Right ventricle myocardium superior (tissue), 1 donor: ENCODE measurements around the gene PLEKHA6. TPM values are rescaled to one million over a fixed set of nuclear protein-coding genes. Genes with fewer than 3 reads are reported as not detected.

Experiments
- ATAC-seq: fragments of 200-7000 bp; cut with Tn5 transposase; one replicate; pipeline ENCODE4 v1.9.1; 2020; ENCODE audit warnings: mild to moderate bottlenecking; ENCODE audit not compliant: poor library complexity
- DNase-seq: peaks from one replicate; pipeline ENCODE4 v3.0.0-alpha.2; 2020
- intact Hi-C: fragments of 100-400 bp; cut with DNase I; formaldehyde crosslinking; loops from one replicate; pipeline ENCODE4 v1.11.2; 2022
- total RNA-seq: library from RNA; stranded (reverse); fragmentation: NEBNext Ultra II Directional; extraction: Animal tissue kit (Norgen Biotek cat#: 25700); gene quantifications from one replicate; pipeline ENCODE4 v1.2.1, GENCODE V29; 2021
- donor health status: DM: no; HTN: yes; CAD: no; lungs with severe emphysema.

The PLEKHA6 gene
- total RNA-seq, 1 donor from 2014 or later, result 20.0 TPM

- ATAC-seq (no peak), DNase-seq (no peak)
- intact Hi-C loops, result no loop called here
Observed at GRCh38 chr1:204260601-204261197, 99.0 kb downstream of the PLEKHA6 start.

- ATAC-seq (no peak), DNase-seq (no peak)
- intact Hi-C loops, result loop anchor here (5.0 kb wide), 1 partner anchor 103 kb away; no protein-coding TSS in a partner anchor
Observed at GRCh38 chr1:204259782-204260181, 99.9 kb downstream of the PLEKHA6 start.

- DNase-seq (no peak), ATAC-seq (no peak)
- intact Hi-C loops, result loop anchor here (5.0 kb wide), 1 partner anchor 103 kb away; no protein-coding TSS in a partner anchor
Observed at GRCh38 chr1:204259196-204259595, 100.5 kb downstream of the PLEKHA6 start.

GRCh38 chr1:204258213-204259115 is 101.3 kb downstream of the PLEKHA6 start:
- DNase-seq (peak; percentile 74), ATAC-seq (peak; percentile 64)
- intact Hi-C loops, result loop anchor here (5.0 kb wide), 1 partner anchor 104 kb away; no protein-coding TSS in a partner anchor

GRCh38 chr1:204257446-204257845 is 102.3 kb downstream of the PLEKHA6 start:
- ATAC-seq, result no peak
- DNase-seq, result no peak
- intact Hi-C loops, result loop anchor here (5.0 kb wide), 1 partner anchor 105 kb away; no protein-coding TSS in a partner anchor

- intact Hi-C loops, result loop anchor here (5.0 kb wide), 1 partner anchor 106 kb away; no protein-coding TSS in a partner anchor
- DNase-seq (no peak), ATAC-seq (no peak)
Observed at GRCh38 chr1:204256531-204256930, 103.2 kb downstream of the PLEKHA6 start.

GRCh38 chr1:204255966-204256365 is 103.8 kb downstream of the PLEKHA6 start:
- no peak for DNase-seq
- ATAC-seq, result no peak
- intact Hi-C loops, result loop anchor here (5.0 kb wide), 1 partner anchor 106 kb away; no protein-coding TSS in a partner anchor

- no peak for DNase-seq
- no peak for ATAC-seq
- intact Hi-C loops, result loop anchor here (5.0 kb wide), 1 partner anchor 107 kb away; no protein-coding TSS in a partner anchor
Observed at GRCh38 chr1:204255225-204255624, 104.5 kb downstream of the PLEKHA6 start.

- peak; percentile 75 for DNase-seq
- intact Hi-C loops, result no loop called here
- peak; percentile 77 for ATAC-seq
Observed at GRCh38 chr1:204254031-204254661, 105.6 kb downstream of the PLEKHA6 start.

GRCh38 chr1:204251926-204252689 is 107.6 kb downstream of the PLEKHA6 start:
- intact Hi-C loops, result no loop called here
- no peak for DNase-seq
- ATAC-seq, result no peak

- ATAC-seq (no peak), DNase-seq (no peak)
- intact Hi-C loops, result no loop called here
Observed at GRCh38 chr1:204251286-204251685, 108.4 kb downstream of the PLEKHA6 start.

GRCh38 chr1:204250428-204251030 is 109.2 kb downstream of the PLEKHA6 start:
- peak; percentile 42 for ATAC-seq

GRCh38 chr1:204249736-204250427 is 109.8 kb downstream of the PLEKHA6 start:
- intact Hi-C loops, result no loop called here
- DNase-seq (no peak), ATAC-seq (no peak)

More at GRCh38 chr1:204250428-204251030, 109.2 kb downstream of the PLEKHA6 start:
- intact Hi-C loops, result no loop called here
- DNase-seq, result peak; percentile 61

- no peak for DNase-seq
- intact Hi-C loops, result no loop called here
- ATAC-seq, result no peak
Observed at GRCh38 chr1:204248954-204249353, 110.8 kb downstream of the PLEKHA6 start.

- ATAC-seq, result no peak
- intact Hi-C loops, result no loop called here
- no peak for DNase-seq
Observed at GRCh38 chr1:204246876-204247275, 112.9 kb downstream of the PLEKHA6 start.

GRCh38 chr1:204242920-204243319 is 116.8 kb downstream of the PLEKHA6 start:
- intact Hi-C loops, result no loop called here
- no peak for ATAC-seq
- no peak for DNase-seq

- no peak for DNase-seq
- no peak for ATAC-seq
- intact Hi-C loops, result no loop called here
Observed at GRCh38 chr1:204241914-204242313, 117.8 kb downstream of the PLEKHA6 start.
